ENCODE data around the gene SORCS3. TPM values are rescaled to one million over a fixed set of nuclear protein-coding genes. Genes with fewer than 3 reads are reported as not detected.

The SORCS3 gene
- polyA plus RNA-seq, 1 donor (not counting 4 experiments of a cell fraction or from before 2014, with no cell fraction given) = not detected

DNA sequence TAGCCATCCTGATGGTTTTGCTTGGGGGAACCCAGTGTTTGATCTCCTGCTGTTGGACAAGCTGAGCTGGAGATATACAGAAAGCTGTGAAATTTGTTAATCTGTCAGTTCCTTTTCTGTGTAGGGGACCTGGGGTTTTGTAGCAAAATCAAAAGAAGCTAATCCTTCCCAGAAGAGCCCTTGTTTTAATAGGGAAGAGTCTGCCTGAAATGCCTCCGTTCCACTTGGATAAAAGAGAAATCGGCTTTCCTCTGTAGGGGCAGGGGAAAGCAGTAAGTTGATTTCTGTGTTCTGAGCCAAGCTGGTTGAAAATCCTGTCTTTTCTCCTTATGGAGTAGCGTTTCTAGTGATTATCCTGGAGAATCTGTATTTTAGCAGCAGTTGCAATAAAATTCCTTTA, 472.6 kb downstream of the SORCS3 start:
- no peak overlapping the region for H3K4me2 ChIP-seq (ENCODE audit: control insufficient read depth, extremely low read depth, insufficient read depth, low read depth, low read length)
- no peak overlapping the region for H3K9ac ChIP-seq (ENCODE audit: control insufficient read depth, extremely low read depth, insufficient read depth, low read length)
- H3K4me3 ChIP-seq (ENCODE audit: control insufficient read depth in 2 of 3, extremely low read depth in 1 of 3, insufficient read depth in 2 of 3, low read depth in 1 of 3, low read length in 3 of 3) = no peak overlapping the region
- no peak overlapping the region for H3K27ac ChIP-seq (ENCODE audit: control insufficient read depth, insufficient read depth, low read length)
- FAIRE-seq (no peak), DNase-seq (ENCODE audit: low read depth, low spot score) (no peak)
- H3K79me2 ChIP-seq (ENCODE audit: control insufficient read depth, insufficient read depth, low read length) = no peaks in the 10 kb centered on the region
- TF ChIP-seq, protein P1, sequence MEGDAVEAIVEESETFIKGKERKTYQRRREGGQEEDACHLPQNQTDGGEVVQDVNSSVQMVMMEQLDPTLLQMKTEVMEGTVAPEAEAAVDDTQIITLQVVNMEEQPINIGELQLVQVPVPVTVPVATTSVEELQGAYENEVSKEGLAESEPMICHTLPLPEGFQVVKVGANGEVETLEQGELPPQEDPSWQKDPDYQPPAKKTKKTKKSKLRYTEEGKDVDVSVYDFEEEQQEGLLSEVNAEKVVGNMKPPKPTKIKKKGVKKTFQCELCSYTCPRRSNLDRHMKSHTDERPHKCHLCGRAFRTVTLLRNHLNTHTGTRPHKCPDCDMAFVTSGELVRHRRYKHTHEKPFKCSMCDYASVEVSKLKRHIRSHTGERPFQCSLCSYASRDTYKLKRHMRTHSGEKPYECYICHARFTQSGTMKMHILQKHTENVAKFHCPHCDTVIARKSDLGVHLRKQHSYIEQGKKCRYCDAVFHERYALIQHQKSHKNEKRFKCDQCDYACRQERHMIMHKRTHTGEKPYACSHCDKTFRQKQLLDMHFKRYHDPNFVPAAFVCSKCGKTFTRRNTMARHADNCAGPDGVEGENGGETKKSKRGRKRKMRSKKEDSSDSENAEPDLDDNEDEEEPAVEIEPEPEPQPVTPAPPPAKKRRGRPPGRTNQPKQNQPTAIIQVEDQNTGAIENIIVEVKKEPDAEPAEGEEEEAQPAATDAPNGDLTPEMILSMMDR (optimal IDR thresholded peaks at IDR 0.05 in 1 of 3, IDR thresholded peaks at IDR 0.05 in 1 of 3, conservative IDR thresholded peaks at IDR 0.05 in 1 of 3; ENCODE audit: extremely low read depth in 1 of 3, insufficient read depth in 2 of 3, low read length in 3 of 3) = no peak
- no peak for TF ChIP-seq EZH2 (IDR thresholded peaks at IDR 0.05; ENCODE audit: low read length)
- H2AFZ ChIP-seq (ENCODE audit: control insufficient read depth, low read length) = no peak overlapping the region
- H3K4me1 ChIP-seq (ENCODE audit: control insufficient read depth, extremely low read depth, insufficient read depth, low read length) = no peaks in the 10 kb centered on the region
- H3K27me3 ChIP-seq (ENCODE audit: control insufficient read depth, extremely low read depth, insufficient read depth, low read length) = no peaks in the 10 kb centered on the region
- dilution Hi-C loops (cut with MboI; ENCODE audit: extremely low pct_ligation_motif_present, low sequenced_read_pairs) = no loop called here
- no peaks in the 10 kb centered on the region for H3K9me3 ChIP-seq (ENCODE audit: control insufficient read depth, low read depth, low read length)
- H3K9me1 ChIP-seq (ENCODE audit: control insufficient read depth, extremely low read depth, insufficient read depth, low read length) = no peaks in the 10 kb centered on the region
- H4K20me1 ChIP-seq (ENCODE audit: control insufficient read depth, extremely low read depth, insufficient read depth, low read length) = no peaks in the 10 kb centered on the region
- no peaks in the 10 kb centered on the region for H3K36me3 ChIP-seq (ENCODE audit: control insufficient read depth in 2 of 2, extremely low read depth in 1 of 2, insufficient read depth in 2 of 2, low read length in 2 of 2)

DNA sequence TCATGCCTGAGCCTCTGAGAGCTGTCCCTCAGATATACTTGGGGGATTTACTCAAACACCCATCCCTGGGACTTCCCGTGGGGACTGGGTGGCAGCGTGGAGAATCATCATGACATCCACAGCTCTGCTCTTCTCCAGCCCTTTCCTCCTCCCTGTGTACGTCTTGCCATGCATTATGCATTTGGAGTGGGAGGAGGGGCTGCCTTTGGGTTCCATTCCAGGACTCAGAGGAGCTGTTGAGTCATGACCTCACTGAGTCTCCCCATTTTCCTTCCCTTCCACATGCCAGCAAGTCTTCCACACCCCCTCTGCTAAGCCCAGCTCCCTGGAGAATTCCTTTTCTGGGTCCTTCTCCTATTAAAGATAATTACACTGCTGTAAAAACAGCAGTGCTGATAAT, 480.7 kb downstream of the SORCS3 start:
- TF ChIP-seq, protein P1 (optimal IDR thresholded peaks at IDR 0.05 in 1 of 3, IDR thresholded peaks at IDR 0.05 in 1 of 3, conservative IDR thresholded peaks at IDR 0.05 in 1 of 3; ENCODE audit: extremely low read depth in 1 of 3, insufficient read depth in 2 of 3, low read length in 3 of 3) = no peak
- no peak for TF ChIP-seq EZH2 (IDR thresholded peaks at IDR 0.05; ENCODE audit: low read length)
- Histone ChIP-seq H3K9ac (ENCODE audit: control insufficient read depth, extremely low read depth, insufficient read depth, low read length) (no peak overlapping the region), H4K20me1 (ENCODE audit: control insufficient read depth, extremely low read depth, insufficient read depth, low read length) (no peaks in the 10 kb centered on the region), H3K27ac (ENCODE audit: control insufficient read depth, insufficient read depth, low read length) (no peak overlapping the region), H3K79me2 (ENCODE audit: control insufficient read depth, insufficient read depth, low read length) (no peaks in the 10 kb centered on the region), H3K4me1 (ENCODE audit: control insufficient read depth, extremely low read depth, insufficient read depth, low read length) (no peaks in the 10 kb centered on the region), H3K9me1 (ENCODE audit: control insufficient read depth, extremely low read depth, insufficient read depth, low read length) (no peaks in the 10 kb centered on the region), H3K9me3 (ENCODE audit: control insufficient read depth, low read depth, low read length) (no peaks in the 10 kb centered on the region), H3K4me2 (ENCODE audit: control insufficient read depth, extremely low read depth, insufficient read depth, low read depth, low read length) (no peak overlapping the region), H3K4me3 (ENCODE audit: control insufficient read depth in 2 of 3, extremely low read depth in 1 of 3, insufficient read depth in 2 of 3, low read depth in 1 of 3, low read length in 3 of 3) (no peak overlapping the region), H3K36me3 (ENCODE audit: control insufficient read depth in 2 of 2, extremely low read depth in 1 of 2, insufficient read depth in 2 of 2, low read length in 2 of 2) (no peaks in the 10 kb centered on the region), H2AFZ (ENCODE audit: control insufficient read depth, low read length) (no peak overlapping the region), H3K27me3 (ENCODE audit: control insufficient read depth, extremely low read depth, insufficient read depth, low read length) (no peaks in the 10 kb centered on the region)
- FAIRE-seq (no peak), DNase-seq (ENCODE audit: low read depth, low spot score) (no peak)
- dilution Hi-C loops (cut with MboI; ENCODE audit: extremely low pct_ligation_motif_present, low sequenced_read_pairs) = no loop called here
